ENCODE measurements around the gene MAD2L1BP.
A peak's percentile ranks its signal among the peaks of the same experiment; 100 is the strongest.

MAD2L1BP gene

GRCh38 chr6:43608310-43608763, 27.3 kb upstream of the MAD2L1BP start:
- TF ChIP-seq ZFX (IDR thresholded peaks at IDR 0.05; ENCODE audit: borderline replicate concordance), result no peak
- peak; percentile 92 for TF ChIP-seq CTCF (IDR thresholded peaks at IDR 0.05)

GRCh38 chr6:43608807-43609206, 26.8 kb upstream of the MAD2L1BP start:
- no peak for TF ChIP-seq CTCF (IDR thresholded peaks at IDR 0.05)
- TF ChIP-seq ZFX (IDR thresholded peaks at IDR 0.05; ENCODE audit: borderline replicate concordance), result no peak
- peak overlapping the region; percentile 1; the same call in 1 of the 2 replicates for H3K27ac ChIP-seq

More at GRCh38 chr6:43608310-43608763, 27.3 kb upstream of the MAD2L1BP start:
- peak overlapping the region; percentile 1; the same call in 1 of the 2 replicates for H3K27ac ChIP-seq

DNA sequence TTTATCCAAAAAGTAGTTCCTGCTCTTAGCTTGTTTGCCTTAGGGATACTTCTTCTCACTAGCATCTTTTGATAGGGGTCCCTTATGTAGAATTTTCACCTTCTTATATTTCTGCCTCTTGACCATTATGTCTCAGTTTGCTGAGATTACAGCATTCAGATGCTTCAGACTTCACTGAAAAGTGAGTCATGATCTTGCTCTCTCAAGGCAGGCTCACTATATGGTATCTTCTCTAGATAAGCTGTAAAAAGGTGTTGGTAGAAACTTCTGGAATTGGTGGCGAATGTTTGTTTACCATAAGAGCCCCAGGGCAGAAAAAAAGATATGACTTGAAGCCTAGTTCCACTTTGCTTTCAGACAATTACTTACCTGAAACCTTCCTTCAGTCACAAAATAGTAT, 26.2 kb upstream of the MAD2L1BP start:
- TF ChIP-seq ZFX (IDR thresholded peaks at IDR 0.05; ENCODE audit: borderline replicate concordance), result no peak
- H3K27ac ChIP-seq, result no peak overlapping the region

DNA sequence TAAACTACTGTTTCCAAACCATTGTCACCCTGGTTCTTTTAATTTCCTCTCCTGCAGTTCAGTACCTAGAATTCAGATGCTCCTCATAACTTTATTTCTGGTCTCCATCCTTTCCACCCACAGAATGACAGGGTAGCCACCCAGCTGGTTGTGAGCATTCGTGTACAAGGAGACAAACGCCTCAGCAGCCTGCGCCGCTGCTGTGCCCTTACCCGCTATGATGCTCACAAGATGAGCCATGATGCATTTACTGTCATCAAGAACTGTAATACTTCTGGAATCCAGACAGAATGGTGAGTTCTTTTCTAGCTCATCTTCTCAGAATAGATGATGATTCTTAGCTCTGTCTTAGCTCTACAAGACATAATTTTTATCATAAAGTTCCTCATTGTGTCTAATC, 25.2 kb upstream of the MAD2L1BP start:
- no peak overlapping the region for H3K27ac ChIP-seq
- TF ChIP-seq CTCF (IDR thresholded peaks at IDR 0.05) (no peak), ZFX (IDR thresholded peaks at IDR 0.05; ENCODE audit: borderline replicate concordance) (no peak)

DNA sequence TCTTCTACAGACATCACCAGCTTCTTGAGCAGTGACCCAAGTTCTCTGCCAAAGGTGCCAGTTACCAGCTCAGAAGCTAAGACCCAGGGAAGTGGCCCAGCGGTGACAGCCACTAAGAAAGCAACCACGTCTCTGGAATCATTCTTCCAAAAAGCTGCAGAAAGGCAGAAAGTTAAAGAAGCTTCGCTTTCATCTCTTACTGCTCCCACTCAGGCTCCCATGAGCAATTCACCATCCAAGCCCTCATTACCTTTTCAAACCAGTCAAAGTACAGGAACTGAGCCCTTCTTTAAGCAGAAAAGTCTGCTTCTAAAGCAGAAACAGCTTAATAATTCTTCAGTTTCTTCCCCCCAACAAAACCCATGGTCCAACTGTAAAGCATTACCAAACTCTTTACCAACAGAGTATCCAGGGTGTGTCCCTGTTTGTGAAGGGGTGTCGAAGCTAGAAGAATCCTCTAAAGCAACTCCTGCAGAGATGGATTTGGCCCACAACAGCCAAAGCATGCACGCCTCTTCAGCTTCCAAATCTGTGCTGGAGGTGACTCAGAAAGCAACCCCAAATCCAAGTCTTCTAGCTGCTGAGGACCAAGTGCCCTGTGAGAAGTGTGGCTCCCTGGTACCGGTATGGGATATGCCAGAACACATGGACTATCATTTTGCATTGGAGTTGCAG, 21.8 kb upstream of the MAD2L1BP start:
- H3K27ac ChIP-seq, result peak overlapping the region; percentile 7; the same call in 1 of the 2 replicates
- TF ChIP-seq CTCF (IDR thresholded peaks at IDR 0.05), result no peak
- no peak for TF ChIP-seq ZFX (IDR thresholded peaks at IDR 0.05; ENCODE audit: borderline replicate concordance)

GRCh38 chr6:43614396-43614730, 21.3 kb upstream of the MAD2L1BP start:
- no peak for TF ChIP-seq ZFX (IDR thresholded peaks at IDR 0.05; ENCODE audit: borderline replicate concordance)
- no peak for TF ChIP-seq CTCF (IDR thresholded peaks at IDR 0.05)
- peak overlapping the region; percentile 7; the same call in 1 of the 2 replicates for H3K27ac ChIP-seq

DNA sequence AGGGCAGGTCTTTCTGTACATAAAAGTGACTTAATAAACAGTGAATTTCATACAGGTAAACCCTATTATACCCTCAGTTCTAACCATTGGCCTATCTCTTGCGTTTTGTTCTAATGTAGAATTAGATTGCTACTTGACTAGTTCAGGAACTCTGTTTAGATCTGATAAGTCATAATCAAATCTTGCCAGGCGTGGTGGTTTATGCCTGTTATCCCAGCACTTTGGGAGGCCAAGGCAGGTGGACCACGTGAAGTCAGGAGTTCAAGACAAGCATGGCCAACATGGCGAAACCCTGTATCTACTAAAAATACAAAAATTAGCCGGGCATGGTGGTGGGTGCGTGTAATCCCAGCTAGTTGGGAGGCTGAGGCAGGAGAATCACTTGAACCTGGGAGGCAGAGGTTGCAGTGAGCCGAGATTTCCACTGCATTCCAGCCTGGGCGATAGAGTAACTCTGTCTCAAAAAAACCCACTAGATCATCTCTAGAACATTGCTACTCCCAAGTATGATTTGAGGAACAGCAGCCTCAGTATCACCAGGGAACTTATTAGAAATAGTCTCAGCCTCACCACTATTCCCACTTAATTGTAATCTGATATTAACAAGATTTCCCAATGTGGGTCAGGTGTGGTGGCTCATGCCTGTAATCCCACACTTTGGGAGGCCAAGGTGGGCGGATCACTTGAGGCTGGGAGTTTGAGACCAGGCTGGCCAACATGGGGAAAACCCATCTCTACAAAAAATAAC, 18.7 kb upstream of the MAD2L1BP start:
- H3K27ac ChIP-seq, result peak overlapping the region; percentile 23; the same call in 1 of the 2 replicates
- TF ChIP-seq ZFX (IDR thresholded peaks at IDR 0.05; ENCODE audit: borderline replicate concordance), result no peak
- no peak for TF ChIP-seq CTCF (IDR thresholded peaks at IDR 0.05)

Data from 22Rv1 (cell line).